GM15510 (cell line): ENCODE measurements around the gene EXO1.

Experiments
- POLR2A ChIP-seq: IDR thresholded peaks from 3 replicates; pipeline ENCODE4 v1.6.1; 2011; ENCODE audit warnings: borderline replicate concordance; ENCODE audit not compliant: insufficient read length; ENCODE audit errors: extremely low read depth

Gene EXO1

DNA sequence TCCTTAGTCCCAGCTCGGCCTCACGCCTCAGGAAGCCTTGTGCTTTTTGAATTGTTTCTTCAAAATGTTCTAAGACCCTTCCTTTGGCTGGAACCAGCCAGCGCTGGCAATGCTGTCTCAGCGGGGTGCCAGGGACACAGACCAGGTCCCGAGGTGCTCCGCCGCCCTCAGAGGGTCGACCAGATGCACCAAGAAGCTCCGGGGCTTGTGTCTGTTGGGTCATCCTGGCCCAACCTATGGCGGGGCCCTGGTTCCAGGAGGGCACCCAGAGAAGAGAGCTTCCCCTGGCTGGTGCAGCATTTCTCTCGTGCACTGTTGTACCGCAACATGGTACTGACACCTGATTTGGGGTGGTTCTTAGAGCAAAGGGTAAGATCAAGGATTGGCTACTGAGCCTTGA is 69.5 kb downstream of the EXO1 start:
- TF ChIP-seq POLR2A = no peak

DNA sequence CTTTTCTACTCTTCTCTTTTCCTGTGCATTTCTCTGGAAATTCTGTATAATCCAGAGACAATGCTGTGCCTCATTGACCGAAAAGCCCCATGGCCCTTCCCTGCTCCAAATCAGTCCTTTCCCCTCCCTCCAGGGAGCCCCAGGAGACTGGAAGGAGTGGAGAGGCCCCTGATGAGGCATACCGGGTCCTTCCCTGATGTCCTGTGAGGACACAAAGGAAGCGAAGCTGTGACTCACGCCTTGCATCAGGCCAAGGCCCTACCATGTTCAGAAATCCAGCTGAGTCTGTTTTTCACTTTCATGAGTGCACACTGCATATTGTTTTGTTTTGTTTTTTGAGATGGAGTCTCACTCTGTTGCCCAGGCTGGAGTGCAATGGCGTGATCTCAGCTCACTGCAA is 70.9 kb downstream of the EXO1 start:
- no peak for TF ChIP-seq POLR2A

DNA sequence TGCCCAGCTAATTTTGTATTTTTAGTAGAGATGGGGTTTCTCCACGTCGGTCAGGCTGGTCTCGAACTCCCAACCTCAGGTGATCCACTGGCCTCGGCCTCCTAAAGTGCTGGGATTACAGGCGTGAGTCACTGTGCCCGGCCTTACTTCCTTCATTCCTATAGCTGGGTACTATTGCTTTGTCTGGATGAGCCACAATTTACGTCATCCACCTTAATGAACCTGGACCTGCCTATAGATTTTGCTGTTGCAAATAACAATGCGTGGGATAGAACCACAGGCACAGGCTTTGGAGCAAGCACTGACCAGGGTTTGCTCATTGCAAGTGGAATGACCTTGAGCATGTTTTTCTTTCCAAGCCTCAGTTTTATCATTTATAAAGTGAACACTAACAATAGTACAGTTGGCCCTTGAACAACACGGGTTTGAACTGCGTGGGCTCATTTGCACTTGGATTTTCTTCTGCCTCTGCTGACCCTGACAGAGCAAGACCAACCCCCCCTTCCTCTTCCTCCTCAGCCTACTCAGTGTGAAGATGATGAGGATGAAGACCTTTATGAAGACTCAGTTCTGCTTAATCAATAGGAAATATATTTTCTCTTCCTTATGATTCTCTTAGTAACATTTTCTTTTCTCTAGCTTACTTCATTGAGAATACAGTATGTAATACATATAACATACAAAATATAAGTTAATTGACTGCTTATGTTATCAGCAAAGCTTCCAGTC is 76.2 kb downstream of the EXO1 start:
- no peak for TF ChIP-seq POLR2A

DNA sequence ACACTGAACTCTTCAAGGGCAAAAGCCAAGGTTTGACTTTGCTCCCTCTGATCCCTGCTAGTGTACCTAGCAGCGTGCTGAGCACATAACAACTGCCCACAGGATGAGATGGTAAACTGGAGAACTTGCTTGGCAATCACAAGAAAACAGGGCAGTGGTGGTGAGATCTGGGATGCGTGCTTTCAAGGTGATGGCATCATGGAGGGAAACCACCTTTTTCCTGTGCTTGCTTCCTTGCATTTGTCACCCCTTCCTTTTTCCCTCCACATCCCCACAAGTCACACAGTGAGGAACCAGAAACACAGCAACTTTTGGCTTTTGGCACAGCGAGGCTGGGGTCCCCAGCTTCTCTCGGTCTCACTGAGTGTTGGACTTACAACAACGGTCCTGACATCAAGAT is 78.1 kb downstream of the EXO1 start:
- no peak for TF ChIP-seq POLR2A

DNA sequence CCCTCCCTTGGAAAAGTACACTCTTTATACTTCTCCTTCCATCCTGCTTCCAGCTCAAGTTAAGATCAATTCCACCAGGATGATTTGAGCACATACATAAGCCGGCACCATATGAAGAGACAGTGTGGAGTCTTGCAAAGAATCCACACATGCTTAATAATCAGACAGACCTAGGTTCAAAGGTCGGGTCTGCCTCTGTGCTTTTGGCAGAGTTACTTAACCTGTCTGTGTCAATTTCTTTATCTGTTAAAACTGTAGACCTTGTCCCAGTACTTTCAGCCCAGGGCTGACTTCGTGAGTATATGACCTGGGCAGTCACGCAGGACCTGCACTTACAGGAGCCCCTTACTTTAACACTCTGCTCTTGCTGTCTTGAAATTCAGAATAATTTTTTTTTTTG is 79.3 kb downstream of the EXO1 start:
- no peak for TF ChIP-seq POLR2A

DNA sequence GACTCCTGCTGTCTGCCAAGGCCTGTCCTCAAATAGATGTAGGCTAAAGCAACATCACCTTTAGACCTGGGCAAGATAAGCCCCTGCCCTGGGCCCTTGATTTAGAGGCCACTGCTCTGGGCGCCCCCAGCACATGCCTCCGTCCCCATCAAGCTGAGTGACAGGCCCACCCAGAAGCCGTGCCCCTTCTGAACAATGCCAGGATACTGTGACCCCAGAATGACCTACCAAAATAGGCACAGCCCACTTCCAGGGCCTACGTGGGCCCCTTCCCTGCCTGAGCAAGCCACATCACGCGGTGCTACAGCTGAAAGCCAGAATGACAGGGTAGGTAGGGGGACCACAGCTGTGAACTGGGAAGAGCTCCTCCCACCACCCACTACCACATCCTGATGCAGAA is 84.8 kb downstream of the EXO1 start:
- no peak for TF ChIP-seq POLR2A

DNA sequence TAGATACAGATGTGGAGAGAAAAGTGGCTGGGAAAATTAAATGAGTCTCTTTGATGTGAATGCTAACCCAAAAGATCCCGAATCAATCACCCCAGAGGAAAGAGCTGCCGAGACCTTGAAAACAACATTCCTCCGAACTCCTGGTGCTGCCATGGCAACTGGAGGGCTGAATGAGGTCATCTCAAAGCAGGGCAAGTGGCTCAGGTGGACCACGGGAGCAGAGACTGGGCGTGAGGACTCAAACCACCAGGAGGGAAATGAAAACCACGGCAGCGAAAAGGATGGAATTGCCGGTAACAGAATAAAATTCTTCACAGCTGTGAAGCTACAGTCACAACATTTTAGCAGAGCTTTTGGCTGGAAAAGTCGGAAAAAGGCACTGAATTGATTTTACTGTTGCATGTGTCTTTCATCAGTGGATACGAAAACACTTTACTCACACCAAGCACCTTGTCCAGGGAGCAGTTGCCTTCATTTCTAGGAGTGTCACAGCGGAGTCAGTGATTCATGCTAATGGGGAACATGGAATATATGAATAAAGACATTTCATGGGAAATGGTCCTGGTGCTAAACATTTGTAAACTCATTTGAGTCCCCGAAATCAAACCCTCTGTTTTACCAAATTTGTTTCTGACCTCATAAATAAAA is 86.3 kb downstream of the EXO1 start:
- no peak for TF ChIP-seq POLR2A

DNA sequence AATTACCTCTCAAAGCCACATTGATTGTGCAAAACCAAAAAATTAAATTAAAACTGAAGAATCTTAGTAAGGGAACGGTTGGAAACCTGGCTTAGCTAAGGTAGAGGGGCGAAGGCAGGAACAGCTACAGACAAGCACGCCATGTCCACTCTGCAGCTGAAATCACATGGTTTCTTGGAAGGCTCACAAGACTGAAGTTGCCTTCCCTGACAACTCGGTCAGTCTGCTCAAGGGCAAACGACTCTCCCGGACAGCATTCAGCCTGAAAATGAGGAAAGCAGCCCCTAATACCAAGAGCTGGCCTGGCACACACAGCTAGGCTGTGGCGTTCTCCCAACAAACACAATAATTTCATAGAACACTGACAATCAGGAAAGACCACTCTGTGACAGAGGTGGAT is 86.9 kb downstream of the EXO1 start:
- no peak for TF ChIP-seq POLR2A
